ENCODE measurements around the gene DNAH6.

The DNAH6 gene

GRCh38 chr2:84636080-84636971 lies 120.0 kb downstream of the DNAH6 start:
- no peak for DNase-seq

DNA sequence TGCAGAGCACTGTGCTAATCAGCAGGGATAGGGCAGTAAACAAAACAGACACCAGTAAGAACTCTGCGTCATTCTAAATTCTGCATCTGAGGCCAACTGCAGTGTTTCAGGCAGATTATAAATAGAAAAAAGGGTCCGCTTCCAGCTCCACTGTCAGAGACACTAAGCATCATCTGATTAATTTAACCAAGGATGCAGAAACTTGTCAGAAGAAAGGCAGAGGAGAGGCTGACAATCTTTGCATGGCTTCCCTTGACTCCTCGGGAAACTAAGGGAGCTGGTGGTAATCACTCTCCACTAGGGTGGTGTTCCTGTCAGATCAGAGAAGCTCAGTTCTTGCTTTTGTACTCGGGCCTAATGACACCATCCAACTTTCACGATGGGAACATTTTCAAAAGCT lies 123.5 kb downstream of the DNAH6 start:
- DNase-seq = no peak

GRCh38 chr2:84640411-84640810 lies 124.1 kb downstream of the DNAH6 start:
- no peak for DNase-seq

DNA sequence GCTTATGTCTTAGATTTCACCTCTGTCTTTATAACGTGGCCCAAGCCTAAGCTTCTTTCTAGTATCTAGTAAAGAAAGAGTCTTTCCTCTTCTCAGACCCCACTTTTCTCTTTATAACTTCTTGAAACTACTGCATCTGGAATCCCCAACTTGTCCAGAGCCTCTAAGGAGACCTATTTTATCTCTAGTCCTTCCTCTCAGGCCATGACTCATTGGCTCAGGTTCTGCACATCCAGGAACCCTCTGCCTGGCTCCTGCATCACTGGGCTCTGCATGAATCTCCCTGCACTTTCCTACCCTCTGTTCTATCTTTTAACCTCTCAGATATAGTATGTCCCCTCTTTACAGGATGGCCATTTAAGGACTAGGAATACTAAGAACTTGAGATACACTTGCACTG lies 124.7 kb downstream of the DNAH6 start:
- no peak for DNase-seq

- no peak for DNase-seq
These were observed 127.7 kb downstream of the DNAH6 start for GRCh38 chr2:84643991-84644390.

- no peak for DNase-seq
These were observed 130.2 kb downstream of the DNAH6 start for GRCh38 chr2:84646514-84646913.

- no peak for DNase-seq
These were observed 131.0 kb downstream of the DNAH6 start for GRCh38 chr2:84647267-84647666.

- DNase-seq = no peak
These were observed 132.8 kb downstream of the DNAH6 start for GRCh38 chr2:84649058-84649457.

- no peak for DNase-seq
These were observed 133.3 kb downstream of the DNAH6 start for GRCh38 chr2:84649487-84650142.

- DNase-seq = no peak
These were observed 136.1 kb downstream of the DNAH6 start for GRCh38 chr2:84652431-84652830.

- DNase-seq = no peak
These were observed 137.0 kb downstream of the DNAH6 start for GRCh38 chr2:84653302-84653701.

DNA sequence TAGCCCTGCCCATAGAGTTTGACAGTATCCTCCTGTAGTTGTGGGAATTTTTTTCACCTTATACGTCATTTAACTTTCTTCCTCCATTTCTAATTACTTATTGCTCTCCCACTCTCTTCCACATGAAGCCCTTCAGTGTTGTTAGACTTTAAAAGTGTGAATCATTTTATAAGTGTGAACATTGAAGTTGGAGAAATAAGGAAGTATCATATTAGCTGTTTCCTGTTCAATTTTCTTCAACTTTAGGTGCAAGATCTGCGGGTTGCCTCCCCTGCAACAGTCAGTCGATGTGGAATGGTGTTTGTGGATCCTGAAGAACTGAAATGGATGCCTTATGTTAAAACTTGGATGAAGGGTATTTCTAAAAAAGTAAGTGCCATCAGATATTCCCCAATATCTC lies 138.1 kb downstream of the DNAH6 start:
- no peak for DNase-seq

DNA sequence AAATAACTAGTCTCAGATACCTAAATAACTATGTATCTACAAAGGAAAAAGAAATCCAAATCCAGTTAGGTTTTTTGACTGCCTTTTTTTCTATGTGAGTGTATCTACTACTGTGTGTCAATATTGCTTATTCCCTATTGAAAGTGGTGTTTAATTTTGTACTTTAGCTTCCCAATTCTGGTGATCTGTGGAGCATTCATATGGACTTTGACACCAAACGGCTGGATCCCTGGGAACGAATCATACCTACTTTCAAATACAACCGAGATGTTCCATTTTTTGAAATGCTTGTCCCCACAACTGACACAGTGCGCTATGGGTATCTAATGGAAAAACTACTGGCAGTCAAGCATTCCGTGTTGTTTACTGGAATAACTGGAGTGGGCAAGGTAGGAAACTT lies 152.8 kb downstream of the DNAH6 start:
- no peak for DNase-seq

DNA sequence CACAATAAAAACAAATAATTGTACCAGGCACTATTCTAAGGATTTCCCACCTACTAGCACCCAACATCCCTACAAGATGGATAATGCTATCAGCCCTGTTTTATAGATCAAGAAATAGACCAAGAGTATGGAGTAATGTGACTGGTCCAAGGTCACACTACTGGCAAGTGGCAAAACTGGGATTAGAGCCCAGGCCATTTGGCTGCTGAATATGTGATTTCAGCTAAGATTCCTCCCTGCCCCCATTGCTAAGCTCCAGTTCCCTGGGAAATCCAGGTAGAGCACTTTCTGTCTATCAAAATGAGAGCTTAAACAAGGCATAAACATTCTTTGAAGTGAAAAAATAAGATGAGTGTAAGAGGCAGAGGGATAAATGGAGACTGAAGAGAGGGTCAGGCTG lies 157.8 kb downstream of the DNAH6 start:
- DNase-seq = no peak

GRCh38 chr2:84674586-84674985 lies 158.3 kb downstream of the DNAH6 start:
- no peak for DNase-seq

DNA sequence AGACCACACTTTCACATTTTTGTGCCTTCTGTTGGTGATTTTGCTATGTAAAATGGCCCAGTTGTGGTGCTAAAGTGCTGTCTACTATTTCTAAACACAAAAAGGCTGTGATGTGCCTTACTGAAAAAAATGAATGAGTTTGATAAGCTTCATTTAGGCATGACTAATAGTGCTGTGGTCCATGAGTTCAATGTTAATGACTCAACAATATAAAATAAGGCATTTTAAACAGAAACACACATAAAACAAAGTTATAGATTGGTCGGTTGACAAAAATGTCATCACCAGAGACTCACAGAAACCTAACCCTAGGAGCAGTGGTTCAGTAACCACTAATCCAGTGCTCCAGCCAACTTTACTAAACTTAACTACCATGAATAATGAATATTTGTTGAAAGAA lies 160.0 kb downstream of the DNAH6 start:
- no peak for DNase-seq

DNA sequence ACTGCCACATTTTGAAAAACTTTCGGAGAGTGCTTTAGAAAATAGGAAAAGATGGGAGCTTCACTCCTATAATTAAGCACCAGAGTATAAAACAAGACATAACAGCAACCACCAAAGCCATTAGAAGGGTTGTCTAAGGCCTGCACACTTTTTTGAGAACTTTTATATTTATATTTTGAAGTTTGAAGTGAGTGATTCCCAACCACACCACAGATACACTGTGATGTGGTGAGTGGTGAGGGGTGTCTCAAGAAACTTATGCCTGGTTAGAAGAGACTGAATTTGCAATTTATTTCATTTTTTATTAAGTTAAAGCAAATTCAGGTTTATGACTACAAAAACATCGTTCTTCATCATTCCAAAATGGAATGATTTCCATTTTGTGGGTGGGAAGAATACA lies 161.9 kb downstream of the DNAH6 start:
- no peak for DNase-seq

GRCh38 chr2:84686783-84687476 lies 170.6 kb downstream of the DNAH6 start:
- DNase-seq = no peak

DNA sequence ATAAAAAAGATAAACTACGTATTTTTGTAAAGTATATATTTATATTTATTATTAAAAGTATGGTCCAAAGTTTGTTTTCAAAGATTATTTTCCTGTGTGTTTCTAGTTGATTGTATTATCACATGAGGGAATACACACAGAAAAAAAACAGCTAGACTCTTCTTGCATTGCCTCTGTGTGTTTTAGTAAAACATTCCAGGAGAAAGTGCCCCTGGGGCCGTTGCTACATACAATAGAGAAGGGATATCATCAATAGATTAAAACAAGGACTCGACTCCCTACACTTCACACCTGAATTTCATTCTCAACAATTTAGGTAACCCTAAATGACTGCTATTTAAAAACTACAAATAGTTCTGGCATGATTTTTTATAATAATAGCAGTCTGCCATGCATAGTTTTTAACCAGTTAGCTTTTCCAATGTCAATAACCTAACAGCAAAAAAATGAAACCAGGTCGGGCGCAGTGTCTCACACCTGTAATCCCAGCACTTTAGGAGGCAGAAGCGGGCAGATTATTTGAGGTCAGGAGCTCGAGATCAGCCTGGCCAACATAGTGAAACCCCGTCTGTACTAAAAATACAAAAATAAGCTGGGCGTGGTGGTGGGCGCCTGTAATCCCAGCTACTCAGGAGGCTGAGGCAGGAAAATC lies 171.3 kb downstream of the DNAH6 start:
- no peak for DNase-seq

- no peak for DNase-seq
These were observed 173.9 kb downstream of the DNAH6 start for GRCh38 chr2:84690225-84690624.

GRCh38 chr2:84694088-84694622 lies 177.9 kb downstream of the DNAH6 start:
- DNase-seq = no peak

DNA sequence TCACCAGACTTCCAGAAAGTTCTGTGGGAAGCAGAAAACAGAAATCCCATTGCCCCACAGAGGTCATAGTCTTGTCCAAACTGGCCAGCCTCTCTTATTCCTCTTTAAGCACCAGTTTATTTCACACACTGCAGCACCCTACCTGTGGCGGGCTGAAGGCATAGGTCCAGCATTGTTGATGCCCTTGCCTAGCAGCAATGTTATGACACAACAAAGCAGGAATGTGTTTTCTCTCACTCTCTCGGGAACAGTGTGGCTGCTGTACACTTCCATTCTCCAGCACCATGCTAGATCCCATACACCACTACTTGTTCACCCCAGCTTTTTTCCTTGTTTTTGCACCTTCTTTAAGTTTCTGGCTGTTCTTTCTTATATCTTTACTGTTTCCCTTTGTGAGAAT lies 181.6 kb downstream of the DNAH6 start:
- DNase-seq = no peak

- DNase-seq = no peak
These were observed 183.7 kb downstream of the DNAH6 start for GRCh38 chr2:84700006-84700405.

Data from cortex of kidney (tissue), 1 donor.